HEK293 (cell line): ENCODE data around the gene CRYBB1.

Experiments used
- PRDM1 ChIP-seq: fragments of 450-650 bp; formaldehyde crosslinking; IDR thresholded peaks from 2 replicates; pipeline ENCODE4; 2016; ENCODE audit warnings: missing biosample characterization, missing genetic modification characterization
- SP2 ChIP-seq: fragments of 450-650 bp; formaldehyde crosslinking; IDR thresholded peaks from 2 replicates; pipeline ENCODE4 v1.5.1; 2016; ENCODE audit warnings: missing biosample characterization, missing genetic modification characterization
- YY1 ChIP-seq: fragments of 450-650 bp; formaldehyde crosslinking; IDR thresholded peaks from 2 replicates; pipeline ENCODE4 v1.5.1; 2018; ENCODE audit warnings: missing biosample characterization, missing genetic modification characterization
- ZNF23 ChIP-seq: fragments of 450-650 bp; formaldehyde crosslinking; IDR thresholded peaks from 2 replicates; pipeline ENCODE4 v1.5.1; 2016; ENCODE audit warnings: missing biosample characterization, missing genetic modification characterization, borderline replicate concordance
- ZNF239 ChIP-seq: fragments of 450-650 bp; formaldehyde crosslinking; IDR thresholded peaks from 2 replicates; pipeline ENCODE4 v1.5.1; 2016; ENCODE audit warnings: missing biosample characterization, missing genetic modification characterization
- ZNF350 ChIP-seq: fragments of 450-650 bp; formaldehyde crosslinking; IDR thresholded peaks from 2 replicates; pipeline ENCODE4 v1.5.0; 2017; ENCODE audit warnings: missing biosample characterization, mild to moderate bottlenecking, missing genetic modification characterization
- ZNF561 ChIP-seq: fragments of 450-650 bp; IDR thresholded peaks from 2 replicates; pipeline ENCODE4 v1.5.1; 2018; ENCODE audit warnings: missing biosample characterization, missing genetic modification characterization, borderline replicate concordance
- ZNF623 ChIP-seq: fragments of 450-650 bp; formaldehyde crosslinking; IDR thresholded peaks from 2 replicates; pipeline ENCODE4 v1.5.1; 2016; ENCODE audit warnings: missing biosample characterization, missing genetic modification characterization
- ZNF707 ChIP-seq: fragments of 450-650 bp; formaldehyde crosslinking; IDR thresholded peaks from 2 replicates; pipeline ENCODE4 v1.5.1; 2016; ENCODE audit warnings: missing biosample characterization, missing genetic modification characterization
- ZNF768 ChIP-seq: fragments of 450-650 bp; formaldehyde crosslinking; IDR thresholded peaks from 2 replicates; pipeline ENCODE4 v1.5.1; 2018; ENCODE audit warnings: missing biosample characterization, mild to moderate bottlenecking, missing genetic modification characterization
- ZNF785 ChIP-seq: fragments of 450-650 bp; formaldehyde crosslinking; IDR thresholded peaks from 2 replicates; pipeline ENCODE4 v1.5.1; 2016; ENCODE audit warnings: missing biosample characterization, missing genetic modification characterization
- TF ChIP-seq, protein P1 (sequence below): fragments of 450-650 bp; formaldehyde crosslinking; IDR thresholded peaks from 2 replicates; pipeline ENCODE4 v1.5.1; 2016; ENCODE audit warnings: missing biosample characterization, missing genetic modification characterization
- TF ChIP-seq, protein P2 (sequence below): fragments of 450-650 bp; formaldehyde crosslinking; IDR thresholded peaks from 2 replicates; pipeline ENCODE4 v1.5.1; 2017; ENCODE audit warnings: missing biosample characterization, missing genetic modification characterization
- TF ChIP-seq, protein P3 (sequence below): fragments of 450-650 bp; formaldehyde crosslinking; IDR thresholded peaks from 2 replicates; pipeline ENCODE4 v1.5.1; 2016; ENCODE audit warnings: missing biosample characterization, missing genetic modification characterization

DNA sequence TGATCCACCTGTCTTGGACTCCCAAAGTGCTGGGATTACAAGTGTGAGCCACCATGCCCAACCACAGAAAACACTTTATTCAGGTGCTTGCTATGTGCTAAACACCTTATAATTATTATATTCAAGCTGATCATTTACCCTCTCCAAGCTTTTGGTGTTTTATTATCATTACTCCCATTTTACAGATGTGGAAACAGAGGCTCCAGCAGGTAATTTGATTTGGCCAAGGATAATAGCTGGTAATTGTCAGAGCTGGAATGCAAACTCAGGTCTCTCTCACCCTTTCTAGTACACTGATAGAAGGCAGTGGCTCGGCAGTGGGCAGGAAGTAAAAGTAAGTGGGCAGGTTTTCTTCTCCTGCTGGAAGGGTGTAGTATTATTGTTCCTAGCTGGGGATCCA, 24.1 kb downstream of the CRYBB1 start:
- TF ChIP-seq, protein P1, sequence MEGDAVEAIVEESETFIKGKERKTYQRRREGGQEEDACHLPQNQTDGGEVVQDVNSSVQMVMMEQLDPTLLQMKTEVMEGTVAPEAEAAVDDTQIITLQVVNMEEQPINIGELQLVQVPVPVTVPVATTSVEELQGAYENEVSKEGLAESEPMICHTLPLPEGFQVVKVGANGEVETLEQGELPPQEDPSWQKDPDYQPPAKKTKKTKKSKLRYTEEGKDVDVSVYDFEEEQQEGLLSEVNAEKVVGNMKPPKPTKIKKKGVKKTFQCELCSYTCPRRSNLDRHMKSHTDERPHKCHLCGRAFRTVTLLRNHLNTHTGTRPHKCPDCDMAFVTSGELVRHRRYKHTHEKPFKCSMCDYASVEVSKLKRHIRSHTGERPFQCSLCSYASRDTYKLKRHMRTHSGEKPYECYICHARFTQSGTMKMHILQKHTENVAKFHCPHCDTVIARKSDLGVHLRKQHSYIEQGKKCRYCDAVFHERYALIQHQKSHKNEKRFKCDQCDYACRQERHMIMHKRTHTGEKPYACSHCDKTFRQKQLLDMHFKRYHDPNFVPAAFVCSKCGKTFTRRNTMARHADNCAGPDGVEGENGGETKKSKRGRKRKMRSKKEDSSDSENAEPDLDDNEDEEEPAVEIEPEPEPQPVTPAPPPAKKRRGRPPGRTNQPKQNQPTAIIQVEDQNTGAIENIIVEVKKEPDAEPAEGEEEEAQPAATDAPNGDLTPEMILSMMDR = no peak
- TF ChIP-seq ZNF623 (tag by site-specific recombination) = no peak
- TF ChIP-seq ZNF239 = no peak
- no peak for TF ChIP-seq PRDM1 (tag by site-specific recombination)
- TF ChIP-seq, protein P2, sequence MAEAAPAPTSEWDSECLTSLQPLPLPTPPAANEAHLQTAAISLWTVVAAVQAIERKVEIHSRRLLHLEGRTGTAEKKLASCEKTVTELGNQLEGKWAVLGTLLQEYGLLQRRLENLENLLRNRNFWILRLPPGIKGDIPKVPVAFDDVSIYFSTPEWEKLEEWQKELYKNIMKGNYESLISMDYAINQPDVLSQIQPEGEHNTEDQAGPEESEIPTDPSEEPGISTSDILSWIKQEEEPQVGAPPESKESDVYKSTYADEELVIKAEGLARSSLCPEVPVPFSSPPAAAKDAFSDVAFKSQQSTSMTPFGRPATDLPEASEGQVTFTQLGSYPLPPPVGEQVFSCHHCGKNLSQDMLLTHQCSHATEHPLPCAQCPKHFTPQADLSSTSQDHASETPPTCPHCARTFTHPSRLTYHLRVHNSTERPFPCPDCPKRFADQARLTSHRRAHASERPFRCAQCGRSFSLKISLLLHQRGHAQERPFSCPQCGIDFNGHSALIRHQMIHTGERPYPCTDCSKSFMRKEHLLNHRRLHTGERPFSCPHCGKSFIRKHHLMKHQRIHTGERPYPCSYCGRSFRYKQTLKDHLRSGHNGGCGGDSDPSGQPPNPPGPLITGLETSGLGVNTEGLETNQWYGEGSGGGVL (tag by site-specific recombination) = no peak
- no peak for TF ChIP-seq ZNF768
- TF ChIP-seq YY1 (tag by site-specific recombination) = no peak
- no peak for TF ChIP-seq SP2 (tag by site-specific recombination)
- TF ChIP-seq ZNF707 (tag by site-specific recombination) = no peak
- TF ChIP-seq ZNF561 (tag by site-specific recombination) = no peak
- TF ChIP-seq ZNF23 = no peak
- TF ChIP-seq ZNF350 = no peak
- TF ChIP-seq ZNF785 (tag by site-specific recombination) = no peak
- TF ChIP-seq, protein P3, sequence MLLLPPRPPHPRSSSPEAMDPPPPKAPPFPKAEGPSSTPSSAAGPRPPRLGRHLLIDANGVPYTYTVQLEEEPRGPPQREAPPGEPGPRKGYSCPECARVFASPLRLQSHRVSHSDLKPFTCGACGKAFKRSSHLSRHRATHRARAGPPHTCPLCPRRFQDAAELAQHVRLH = no peak
